ENCODE measurements around the gene UNC5A.
"Not testable (repeated sequence)": the region's sequence is repeated elsewhere in the genome, so short reads cannot be mapped to it uniquely, and the experiment has no call there.

UNC5A gene

GRCh38 chr5:176864755-176865154 is 54.4 kb downstream of the UNC5A start:
- no peak for DNase-seq (ENCODE audit: low read depth)

GRCh38 chr5:176865964-176866363 is 55.6 kb downstream of the UNC5A start:
- DNase-seq (ENCODE audit: low read depth): no peak

GRCh38 chr5:176866707-176867310 is 56.5 kb downstream of the UNC5A start:
- DNase-seq (ENCODE audit: low read depth): no peak

GRCh38 chr5:176868126-176868525 is 57.8 kb downstream of the UNC5A start:
- DNase-seq (ENCODE audit: low read depth): no peak

- no peak for DNase-seq (ENCODE audit: low read depth)
Measured at GRCh38 chr5:176868731-176869130, 58.4 kb downstream of the UNC5A start.

GRCh38 chr5:176869501-176870109 is 59.2 kb downstream of the UNC5A start:
- DNase-seq (ENCODE audit: low read depth): no peak

GRCh38 chr5:176870110-176870591 is 59.8 kb downstream of the UNC5A start:
- DNase-seq (ENCODE audit: low read depth): no peak

GRCh38 chr5:176870644-176871043 is 60.3 kb downstream of the UNC5A start:
- not testable (repeated sequence) for DNase-seq (ENCODE audit: low read depth)

GRCh38 chr5:176872586-176872985 is 62.2 kb downstream of the UNC5A start:
- not testable (repeated sequence) for DNase-seq (ENCODE audit: low read depth)

- not testable (repeated sequence) for DNase-seq (ENCODE audit: low read depth)
Measured at GRCh38 chr5:176873011-176873410, 62.7 kb downstream of the UNC5A start.

- no peak for DNase-seq (ENCODE audit: low read depth)
Measured at GRCh38 chr5:176873541-176874172, 63.3 kb downstream of the UNC5A start.

GRCh38 chr5:176874198-176874780 is 63.9 kb downstream of the UNC5A start:
- DNase-seq (ENCODE audit: low read depth): no peak

- DNase-seq (ENCODE audit: low read depth): no peak
Measured at GRCh38 chr5:176875014-176875550, 64.7 kb downstream of the UNC5A start.

- no peak for DNase-seq (ENCODE audit: low read depth)
Measured at GRCh38 chr5:176875783-176876505, 65.6 kb downstream of the UNC5A start.

- DNase-seq (ENCODE audit: low read depth): no peak
Measured at GRCh38 chr5:176876506-176877431, 66.4 kb downstream of the UNC5A start.

GRCh38 chr5:176877793-176878331 is 67.5 kb downstream of the UNC5A start:
- no peak for DNase-seq (ENCODE audit: low read depth)

- DNase-seq (ENCODE audit: low read depth): no peak
Measured at GRCh38 chr5:176878463-176878862, 68.1 kb downstream of the UNC5A start.

- DNase-seq (ENCODE audit: low read depth): no peak
Measured at GRCh38 chr5:176878906-176879662, 68.7 kb downstream of the UNC5A start.

- DNase-seq (ENCODE audit: low read depth): no peak
Measured at GRCh38 chr5:176879663-176880361, 69.5 kb downstream of the UNC5A start.
